Body of pancreas (tissue), 4 donors: ENCODE measurements around the gene NR6A1. TPM values are rescaled to one million over a fixed set of nuclear protein-coding genes. Genes with fewer than 3 reads are reported as not detected.

ENCODE experiments used
- ATAC-seq: fragments of 150-250 bp; one replicate; pipeline ENCODE4 v1.9.1; 2016
- DNase-seq, 4 donors: peaks; one replicate each; pipeline ENCODE4 v3.0.0-alpha.2; 2019
- H3K27ac ChIP-seq, 4 donors: fragments of 200-600 bp; sonication (generic); 1 replicate in 3 of 4; 2 replicates in 1 of 4; pipeline versions ENCODE4 v1.5.1 to v1.6.1; 2016 to 2019; ENCODE audit warnings: mild to moderate bottlenecking in 1 of 4, mixed read lengths in 1 of 4, moderate library complexity in 1 of 4
- H3K27me3 ChIP-seq, 2 donors: fragments of 200-600 bp; sonication (generic); one replicate each; pipeline ENCODE4 v1.6.0; 2016; ENCODE audit warnings: mild to moderate bottlenecking in 1 of 2
- H3K36me3 ChIP-seq, 2 donors: fragments of 200-600 bp; sonication (generic); replicated peaks in 1 of 2; 2 replicates each; pipeline ENCODE4 v1.5.1; 2016; ENCODE audit warnings: low read depth in 2 of 2; ENCODE audit not compliant: insufficient read depth in 1 of 2
- H3K4me1 ChIP-seq: fragments of 200-600 bp; sonication (generic); one replicate; pipeline ENCODE4 v1.6.0; 2016
- H3K4me3 ChIP-seq, 2 donors: fragments of 200-600 bp; sonication (generic); 1 replicate in 1 of 2; 2 replicates in 1 of 2; pipeline ENCODE4 v1.5.1; 2016 to 2019
- H3K9me3 ChIP-seq, 3 donors: fragments of 200-600 bp; sonication (generic); 1 replicate in 2 of 3; 2 replicates in 1 of 3; pipeline ENCODE4 v1.5.1; 2016
- CTCF ChIP-seq, 7 experiments: fragments of 450-650 bp in 4 of 7; fragments of 200-600 bp in 3 of 7; sonication (generic) in 3 of 7; IDR thresholded peaks; one replicate each; pipeline ENCODE4 v1.5.1; 2016 to 2019; ENCODE audit warnings: antibody characterized with exemption in 7 of 7
- POLR2A ChIP-seq, 3 donors: fragments of 450-650 bp; IDR thresholded peaks; one replicate each; pipeline ENCODE4 v1.6.1; 2016; ENCODE audit warnings: antibody characterized with exemption in 3 of 3, mild to moderate bottlenecking in 2 of 3
- WGBS, 2 donors: methylation state at CpG; one replicate each; pipeline ENCODE4 v1.1.5; 2017; 5-methylcytosine and 5-hydroxymethylcytosine counted together
- intact Hi-C: fragments of 100-400 bp; cut with DNase I; formaldehyde crosslinking; loops from one replicate; pipeline ENCODE4 v1.15.1; 2023
- total RNA-seq, 2 donors: library from RNA; depleted of rRNA; stranded (reverse); fragments of >200 nt; gene quantifications; one replicate each; pipeline ENCODE4 v1.1.0, GENCODE V29; 2016

NR6A1 gene
- total RNA-seq, 2 donors from 2014 or later, result 3.3 to 3.9 TPM

GRCh38 chr9:124803911-124804310 lies 32.8 kb upstream of the NR6A1 start:
- no peak overlapping the region for H3K4me3 ChIP-seq
- H3K9me3 ChIP-seq, result no peaks in the 10 kb centered on the region
- TF ChIP-seq POLR2A (IDR thresholded peaks at IDR 0.05), result no peak
- TF ChIP-seq CTCF (IDR thresholded peaks at IDR 0.05), result no peak
- ATAC-seq, result no peak
- H3K4me1 ChIP-seq, result peaks cover 34% of the 10 kb centered on the region
- H3K27ac ChIP-seq, result no peak overlapping the region
- no peak for DNase-seq
- intact Hi-C loops, result loop anchor here (5.0 kb wide), 1 partner anchor 38 kb away; no protein-coding TSS in a partner anchor
- no peaks in the 10 kb centered on the region for H3K36me3 ChIP-seq
- H3K27me3 ChIP-seq, result no peaks in the 10 kb centered on the region
- WGBS, 2 donors, result 94 to 100% methylated on average over 1 to 8 of the region's 8 CpGs

DNA sequence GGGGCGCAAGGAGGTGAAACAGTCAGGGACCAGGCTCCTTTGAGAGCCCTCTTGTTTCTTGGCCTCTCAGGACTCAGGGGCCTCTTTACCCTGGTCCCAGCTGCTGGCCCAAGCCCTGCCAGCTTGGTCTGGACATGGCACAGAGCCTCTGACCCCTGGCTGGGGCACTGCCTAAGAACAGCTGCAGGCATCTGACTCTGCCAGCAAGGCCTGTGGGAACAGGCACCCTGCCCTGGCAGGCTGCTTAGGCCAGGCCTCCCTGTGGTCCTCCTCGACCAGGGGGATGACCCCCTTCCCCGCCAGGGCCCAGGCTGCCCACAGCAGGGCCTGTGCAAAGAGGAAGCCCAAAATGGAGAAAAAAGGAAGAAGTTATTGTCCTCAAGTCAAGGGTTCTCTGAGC lies 31.3 kb upstream of the NR6A1 start:
- ATAC-seq (no peak), DNase-seq (no peak)
- H3K4me1 ChIP-seq, result peaks cover 49% of the 10 kb centered on the region
- H3K36me3 ChIP-seq, result no peaks in the 10 kb centered on the region
- H3K9me3 ChIP-seq, result no peaks in the 10 kb centered on the region
- H3K27ac ChIP-seq, result no peak overlapping the region
- no peak overlapping the region for H3K4me3 ChIP-seq
- no peaks in the 10 kb centered on the region for H3K27me3 ChIP-seq
- TF ChIP-seq CTCF (IDR thresholded peaks at IDR 0.05) (no peak), POLR2A (IDR thresholded peaks at IDR 0.05) (no peak)
- WGBS, 2 donors, result 57 to 100% methylated on average over 1 to 3 of the region's 3 CpGs
- intact Hi-C loops, result loop anchor here (5.0 kb wide), 1 partner anchor 40 kb away; no protein-coding TSS in a partner anchor

DNA sequence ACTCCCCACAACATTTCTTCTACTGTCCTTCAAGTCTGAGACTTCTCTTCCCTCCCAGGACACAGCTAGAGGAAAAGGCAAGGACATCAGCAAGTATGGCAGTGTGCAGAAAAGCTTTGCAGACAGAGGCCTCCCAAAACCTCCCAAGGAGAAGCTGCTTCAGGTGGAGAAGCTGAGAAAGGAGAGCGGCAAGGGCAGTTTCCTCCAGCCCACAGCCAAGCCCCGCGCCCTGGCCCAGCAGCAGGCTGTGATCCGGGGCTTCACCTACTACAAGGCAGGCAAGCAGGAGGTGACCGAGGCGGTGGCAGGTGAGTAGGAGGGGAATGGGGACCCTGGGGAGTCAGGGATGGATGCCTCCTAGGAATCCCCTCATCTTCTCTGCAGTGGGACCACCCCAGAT lies 30.2 kb upstream of the NR6A1 start:
- no peak overlapping the region for H3K27ac ChIP-seq
- intact Hi-C loops, result loop anchor here (5.0 kb wide), 1 partner anchor 41 kb away; no protein-coding TSS in a partner anchor
- ATAC-seq, result no peak
- WGBS, 2 donors, result 93 to 96% methylated on average over 6 of the region's 6 CpGs
- no peak overlapping the region for H3K4me3 ChIP-seq
- no peaks in the 10 kb centered on the region for H3K27me3 ChIP-seq
- no peak for DNase-seq
- TF ChIP-seq CTCF (IDR thresholded peaks at IDR 0.05) (no peak), POLR2A (IDR thresholded peaks at IDR 0.05) (no peak)
- H3K36me3 ChIP-seq, result no peaks in the 10 kb centered on the region
- H3K4me1 ChIP-seq, result peaks cover 59% of the 10 kb centered on the region
- H3K9me3 ChIP-seq, result no peaks in the 10 kb centered on the region

GRCh38 chr9:124800306-124801259 lies 29.5 kb upstream of the NR6A1 start:
- no peaks in the 10 kb centered on the region for H3K27me3 ChIP-seq
- H3K4me3 ChIP-seq, result no peak overlapping the region
- peak overlapping the region; percentile 9 to 72 (median 59) for H3K27ac ChIP-seq
- DNase-seq (peak; percentile 44 to 68 (median 49)), ATAC-seq (peak; percentile 23)
- no peaks in the 10 kb centered on the region for H3K36me3 ChIP-seq
- peaks cover 61% of the 10 kb centered on the region for H3K4me1 ChIP-seq
- no peaks in the 10 kb centered on the region for H3K9me3 ChIP-seq
- TF ChIP-seq CTCF (IDR thresholded peaks at IDR 0.05) (no peak), POLR2A (IDR thresholded peaks at IDR 0.05) (no peak)
- 32 to 33% methylated on average over 15 of the region's 15 CpGs for WGBS, 2 donors
- intact Hi-C loops, result loop anchor here (5.0 kb wide), 1 partner anchor 42 kb away; no protein-coding TSS in a partner anchor
